Measurements from ENCODE around the gene SMC1B.

DNA sequence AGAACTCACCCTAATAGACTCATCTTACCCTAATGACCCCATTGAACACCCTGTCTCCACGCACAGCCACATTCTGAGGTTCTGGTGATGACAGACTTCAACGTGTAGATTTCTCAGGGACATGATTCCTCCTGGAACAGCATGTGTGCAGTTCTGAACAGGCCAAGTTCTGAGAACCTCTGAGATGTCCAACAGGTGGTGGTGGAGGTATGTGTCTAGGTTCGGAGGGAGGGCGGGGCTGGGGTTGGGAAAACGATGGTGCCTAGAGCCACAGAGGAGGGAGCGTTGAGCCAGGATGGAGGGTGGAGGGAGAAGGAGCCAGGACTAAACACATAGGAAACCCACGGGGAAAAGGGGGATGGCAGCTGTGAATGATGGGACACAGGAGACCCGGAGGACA, 45.8 kb upstream of the SMC1B start:
- TF ChIP-seq POLR2A (IDR thresholded peaks at IDR 0.05), result no peak
- TF ChIP-seq, protein P1, sequence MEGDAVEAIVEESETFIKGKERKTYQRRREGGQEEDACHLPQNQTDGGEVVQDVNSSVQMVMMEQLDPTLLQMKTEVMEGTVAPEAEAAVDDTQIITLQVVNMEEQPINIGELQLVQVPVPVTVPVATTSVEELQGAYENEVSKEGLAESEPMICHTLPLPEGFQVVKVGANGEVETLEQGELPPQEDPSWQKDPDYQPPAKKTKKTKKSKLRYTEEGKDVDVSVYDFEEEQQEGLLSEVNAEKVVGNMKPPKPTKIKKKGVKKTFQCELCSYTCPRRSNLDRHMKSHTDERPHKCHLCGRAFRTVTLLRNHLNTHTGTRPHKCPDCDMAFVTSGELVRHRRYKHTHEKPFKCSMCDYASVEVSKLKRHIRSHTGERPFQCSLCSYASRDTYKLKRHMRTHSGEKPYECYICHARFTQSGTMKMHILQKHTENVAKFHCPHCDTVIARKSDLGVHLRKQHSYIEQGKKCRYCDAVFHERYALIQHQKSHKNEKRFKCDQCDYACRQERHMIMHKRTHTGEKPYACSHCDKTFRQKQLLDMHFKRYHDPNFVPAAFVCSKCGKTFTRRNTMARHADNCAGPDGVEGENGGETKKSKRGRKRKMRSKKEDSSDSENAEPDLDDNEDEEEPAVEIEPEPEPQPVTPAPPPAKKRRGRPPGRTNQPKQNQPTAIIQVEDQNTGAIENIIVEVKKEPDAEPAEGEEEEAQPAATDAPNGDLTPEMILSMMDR (IDR thresholded peaks at IDR 0.05), result no peak
